HG03521 (cell line): ENCODE data around the gene BTBD19.
A peak's percentile ranks its signal among the peaks of the same experiment; 100 is the strongest.
"Not testable (repeated sequence)": the region's sequence is repeated elsewhere in the genome, so short reads cannot be mapped to it uniquely, and the experiment has no call there.

Experiments
- ATAC-seq: cut with Tn5 transposase; IDR thresholded peaks from one replicate; pipeline ENCODE4 v1.9.1; 2021; ENCODE audit warnings: mild to moderate bottlenecking, moderate library complexity; ENCODE audit not compliant: unreplicated experiment

The BTBD19 gene

GRCh38 chr1:44808063-44808937 is at the start of gene BTBD19:
BTBD19 (plus strand) TSS chr1:44808523; CDS start chr1:44808821, 298 bp downstream.
- no peak for ATAC-seq

- ATAC-seq: no peak
These were observed 49.2 kb upstream of the BTBD19 start for GRCh38 chr1:44759077-44759476.

- no peak for ATAC-seq
These were observed 47.4 kb upstream of the BTBD19 start for GRCh38 chr1:44760876-44761275.

- ATAC-seq: not testable (repeated sequence)
These were observed 41.9 kb upstream of the BTBD19 start for GRCh38 chr1:44766421-44766820.

- peak; percentile 77 for ATAC-seq
These were observed 33.0 kb upstream of the BTBD19 start, which contains the start of gene RPS8 for GRCh38 chr1:44775078-44775929. RPS8 (plus strand) TSS chr1:44775540; CDS start chr1:44775597, 57 bp downstream.

GRCh38 chr1:44775930-44776729 is 32.2 kb upstream of the BTBD19 start:
- peak; percentile 7 for ATAC-seq

GRCh38 chr1:44776730-44777068 is 31.6 kb upstream of the BTBD19 start:
- ATAC-seq: no peak

- no peak for ATAC-seq
These were observed 30.8 kb upstream of the BTBD19 start for GRCh38 chr1:44777547-44777946.

GRCh38 chr1:44777969-44778635 is 30.2 kb upstream of the BTBD19 start:
- ATAC-seq: no peak

GRCh38 chr1:44778705-44779576 is 29.4 kb upstream of the BTBD19 start:
- no peak for ATAC-seq

- no peak for ATAC-seq
These were observed 27.7 kb upstream of the BTBD19 start for GRCh38 chr1:44780583-44781121.

- ATAC-seq: no peak
These were observed 24.6 kb upstream of the BTBD19 start for GRCh38 chr1:44783697-44784093.

GRCh38 chr1:44784094-44785028 is 24.0 kb upstream of the BTBD19 start:
- ATAC-seq: no peak

- no peak for ATAC-seq
These were observed 23.3 kb upstream of the BTBD19 start for GRCh38 chr1:44785029-44785380.

GRCh38 chr1:44785501-44786137 is 22.7 kb upstream of the BTBD19 start:
- ATAC-seq: no peak

- ATAC-seq: peak; percentile 36
These were observed 22.0 kb upstream of the BTBD19 start for GRCh38 chr1:44786138-44786840.

- ATAC-seq: no peak
These were observed 21.4 kb upstream of the BTBD19 start for GRCh38 chr1:44786841-44787426.
